Measurements from ENCODE around the gene PCBP2.

PCBP2 gene

GRCh38 chr12:53513712-53514410 lies 62.0 kb downstream of the PCBP2 start:
- no peak for DNase-seq

DNA sequence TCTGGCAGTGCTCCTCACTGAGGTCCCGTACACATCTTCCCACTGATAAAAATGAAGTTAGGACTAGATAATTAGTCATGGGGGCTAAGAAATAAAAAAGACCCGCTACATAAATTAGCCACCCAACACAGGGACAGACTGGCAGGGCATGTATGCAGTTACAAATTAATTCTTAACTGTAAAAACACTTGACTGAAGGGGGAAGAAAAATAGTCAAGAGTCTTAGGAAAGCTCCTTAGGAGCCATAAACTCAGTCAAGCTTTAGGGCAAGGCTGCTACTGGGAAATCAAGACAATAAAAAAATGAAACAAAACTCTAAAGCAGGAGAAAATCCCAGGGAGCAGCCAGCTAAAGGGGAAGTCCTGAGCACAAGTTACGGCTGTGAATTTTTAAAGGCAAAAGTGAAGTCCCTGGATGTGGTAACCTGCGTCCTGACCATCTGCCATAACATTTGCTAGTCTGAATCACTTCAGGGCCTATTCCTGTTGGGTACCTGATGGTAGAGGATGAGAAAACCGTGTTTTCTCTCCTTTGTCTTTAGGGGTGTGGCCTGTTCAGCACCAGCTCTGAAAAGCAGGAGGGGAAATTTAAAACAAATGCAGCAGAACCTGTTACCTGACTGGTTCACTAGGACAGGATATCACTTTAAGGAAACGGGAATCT lies 62.9 kb downstream of the PCBP2 start:
- no peak for DNase-seq

GRCh38 chr12:53515291-53515680 lies 63.4 kb downstream of the PCBP2 start:
- DNase-seq = no peak

DNA sequence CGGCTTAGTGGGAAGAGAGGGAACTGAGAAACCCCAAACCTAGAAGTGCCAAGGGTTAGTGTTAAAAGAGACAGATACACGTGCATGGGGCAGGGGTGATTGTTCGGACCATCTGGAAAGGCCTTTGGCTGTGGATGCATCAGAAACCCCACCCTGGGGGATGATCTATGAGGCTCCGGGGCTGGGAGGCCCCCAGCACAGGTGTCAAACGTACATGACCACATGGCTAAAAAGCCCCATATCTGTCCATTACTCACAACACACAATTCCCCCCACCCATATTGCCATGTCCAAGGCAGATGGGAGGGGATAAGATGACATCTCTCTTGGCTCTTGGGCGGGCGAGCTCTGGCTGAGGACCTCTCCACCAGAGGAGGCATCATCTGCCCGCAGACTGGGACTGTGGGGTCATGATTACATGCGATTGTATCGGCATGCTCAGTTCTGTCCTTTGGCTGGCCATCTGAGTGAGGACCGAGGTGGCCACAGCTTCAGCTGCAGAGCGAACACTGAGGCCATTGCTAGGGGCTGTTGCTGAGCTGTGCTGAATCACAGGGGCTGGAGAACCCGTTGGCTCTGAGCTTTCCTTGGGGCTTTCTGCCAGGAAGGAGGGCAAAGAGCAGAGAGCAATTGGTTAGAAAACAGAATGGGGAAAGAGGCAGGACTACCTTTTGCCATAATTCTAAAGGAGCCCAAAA lies 65.0 kb downstream of the PCBP2 start:
- no peak for DNase-seq

- no peak for DNase-seq
Observed at GRCh38 chr12:53518381-53518780, 66.5 kb downstream of the PCBP2 start.

DNA sequence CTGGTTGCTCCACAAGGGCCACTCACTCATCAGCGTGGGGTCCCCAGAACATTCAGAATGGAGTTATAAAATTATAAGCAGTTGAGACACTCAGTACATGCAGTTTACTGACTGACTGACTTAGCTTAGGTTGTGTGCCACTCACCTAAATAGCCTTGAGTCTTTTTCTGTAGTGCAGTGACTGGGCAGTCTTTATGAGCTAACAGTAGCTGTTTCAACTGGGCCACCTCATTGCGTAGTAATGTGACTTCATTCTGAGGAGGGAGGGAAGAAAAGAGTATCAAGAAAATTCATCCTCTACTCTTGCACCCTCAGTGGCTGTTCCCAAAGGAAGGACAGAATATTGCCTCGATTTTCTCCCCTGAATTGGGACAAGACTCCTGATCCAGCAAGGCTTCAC lies 71.2 kb downstream of the PCBP2 start:
- DNase-seq = no peak

- DNase-seq = no peak
Observed at GRCh38 chr12:53524476-53524875, 72.6 kb downstream of the PCBP2 start.

GRCh38 chr12:53530061-53530460 lies 78.2 kb downstream of the PCBP2 start:
- DNase-seq = no peak
